Type B pancreatic cell (in vitro differentiated cells): ENCODE measurements around the gene ATP8A2. TPM values are rescaled to one million over a fixed set of nuclear protein-coding genes. Genes with fewer than 3 reads are reported as not detected.
"Not testable (repeated sequence)": the region's sequence is repeated elsewhere in the genome, so short reads cannot be mapped to it uniquely, and the experiment has no call there.

ENCODE experiments used
- DNase-seq: peaks from one replicate; pipeline ENCODE4 v3.0.0; 2021; ENCODE audit warnings: mixed read lengths; ENCODE audit not compliant: unreplicated experiment; ENCODE audit errors: extremely low spot score
- H3K27ac Mint-ChIP-seq: 2 replicates; pipeline ENCODE4 v1.8.0; 2021; ENCODE audit warnings: mild to moderate bottlenecking, mixed read lengths
- H3K27me3 Mint-ChIP-seq: 2 replicates; pipeline ENCODE4 v1.8.0; 2021; ENCODE audit warnings: mixed read lengths
- H3K36me3 Mint-ChIP-seq: 2 replicates; pipeline ENCODE4 v1.8.0; 2021; ENCODE audit warnings: mixed read lengths
- H3K4me1 Mint-ChIP-seq: one replicate; pipeline ENCODE4 v1.8.0; 2021; ENCODE audit warnings: mixed read lengths; ENCODE audit not compliant: unreplicated experiment
- H3K4me3 Mint-ChIP-seq: 2 replicates; pipeline ENCODE4 v1.8.0; 2021; ENCODE audit warnings: mild to moderate bottlenecking, mixed read lengths
- H3K9me3 Mint-ChIP-seq: 2 replicates; pipeline ENCODE4 v1.8.0; 2021; ENCODE audit warnings: mixed read lengths
- total RNA-seq: library from RNA; stranded (reverse); gene quantifications from 2 replicates; pipeline ENCODE4 v1.2.1, GENCODE V29; 2021; ENCODE audit warnings: low replicate concordance
- TF ChIP-seq, protein P1 (sequence below): fragments of 200-600 bp; sonication (generic); conservative IDR thresholded peaks from 2 replicates; pipeline ENCODE4 v1.5.0; 2021; ENCODE audit warnings: antibody characterized with exemption, mild to moderate bottlenecking

Gene ATP8A2
- total RNA-seq, 1 donor from 2014 or later = 13.8 TPM

DNA sequence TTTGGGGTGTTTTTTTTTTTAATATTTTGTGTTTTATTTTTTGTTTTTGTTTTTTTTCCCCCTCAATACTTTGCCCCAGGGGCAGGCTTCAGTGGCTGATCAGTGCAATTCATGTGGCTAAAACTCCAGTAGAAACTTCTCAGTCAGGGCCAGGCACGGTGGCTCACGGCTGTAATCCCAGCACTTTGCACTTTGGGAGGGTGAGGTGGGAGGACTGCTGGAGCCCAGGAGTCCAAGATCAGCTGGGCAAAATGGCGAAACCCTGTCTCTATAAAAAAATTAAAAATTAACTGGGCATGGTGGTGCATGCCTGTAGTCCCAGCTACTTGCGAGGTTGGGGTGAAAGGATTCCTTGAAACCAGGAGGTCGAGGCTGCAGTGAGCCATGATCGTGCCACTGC lies 17.4 kb upstream of the ATP8A2 start:
- Mint-ChIP-seq H3K36me3 (no peaks in the 10 kb centered on the region), H3K27me3 (peaks cover 8% of the 10 kb centered on the region), H3K9me3 (no peaks in the 10 kb centered on the region), H3K4me3 (no peak overlapping the region), H3K4me1 (no peaks in the 10 kb centered on the region), H3K27ac (no peak overlapping the region)
- no peak for DNase-seq
- TF ChIP-seq, protein P1, sequence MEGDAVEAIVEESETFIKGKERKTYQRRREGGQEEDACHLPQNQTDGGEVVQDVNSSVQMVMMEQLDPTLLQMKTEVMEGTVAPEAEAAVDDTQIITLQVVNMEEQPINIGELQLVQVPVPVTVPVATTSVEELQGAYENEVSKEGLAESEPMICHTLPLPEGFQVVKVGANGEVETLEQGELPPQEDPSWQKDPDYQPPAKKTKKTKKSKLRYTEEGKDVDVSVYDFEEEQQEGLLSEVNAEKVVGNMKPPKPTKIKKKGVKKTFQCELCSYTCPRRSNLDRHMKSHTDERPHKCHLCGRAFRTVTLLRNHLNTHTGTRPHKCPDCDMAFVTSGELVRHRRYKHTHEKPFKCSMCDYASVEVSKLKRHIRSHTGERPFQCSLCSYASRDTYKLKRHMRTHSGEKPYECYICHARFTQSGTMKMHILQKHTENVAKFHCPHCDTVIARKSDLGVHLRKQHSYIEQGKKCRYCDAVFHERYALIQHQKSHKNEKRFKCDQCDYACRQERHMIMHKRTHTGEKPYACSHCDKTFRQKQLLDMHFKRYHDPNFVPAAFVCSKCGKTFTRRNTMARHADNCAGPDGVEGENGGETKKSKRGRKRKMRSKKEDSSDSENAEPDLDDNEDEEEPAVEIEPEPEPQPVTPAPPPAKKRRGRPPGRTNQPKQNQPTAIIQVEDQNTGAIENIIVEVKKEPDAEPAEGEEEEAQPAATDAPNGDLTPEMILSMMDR = no peak

DNA sequence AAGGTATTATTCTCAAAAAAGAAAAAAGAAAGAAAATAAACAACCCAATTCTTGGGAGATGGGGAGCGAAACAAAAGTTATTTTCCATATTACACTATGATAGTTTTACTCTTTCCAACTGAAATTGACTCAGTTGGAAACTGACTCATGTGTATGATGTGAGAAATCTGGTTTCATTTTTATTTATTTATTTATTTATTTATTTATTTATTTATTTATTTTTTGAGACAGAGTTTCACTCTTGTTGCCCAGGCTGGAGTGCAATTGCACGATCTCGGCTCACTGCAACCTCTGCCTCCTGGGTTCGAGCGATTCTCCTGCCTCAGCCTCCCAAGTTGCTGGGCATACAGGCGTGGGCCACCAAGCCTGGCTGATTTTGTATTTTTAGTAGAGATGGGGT lies 11.3 kb upstream of the ATP8A2 start:
- H3K36me3 Mint-ChIP-seq, DNase-seq, H3K27ac Mint-ChIP-seq, H3K27me3 Mint-ChIP-seq, H3K9me3 Mint-ChIP-seq, H3K4me1 Mint-ChIP-seq, H3K4me3 Mint-ChIP-seq: not testable (repeated sequence)

DNA sequence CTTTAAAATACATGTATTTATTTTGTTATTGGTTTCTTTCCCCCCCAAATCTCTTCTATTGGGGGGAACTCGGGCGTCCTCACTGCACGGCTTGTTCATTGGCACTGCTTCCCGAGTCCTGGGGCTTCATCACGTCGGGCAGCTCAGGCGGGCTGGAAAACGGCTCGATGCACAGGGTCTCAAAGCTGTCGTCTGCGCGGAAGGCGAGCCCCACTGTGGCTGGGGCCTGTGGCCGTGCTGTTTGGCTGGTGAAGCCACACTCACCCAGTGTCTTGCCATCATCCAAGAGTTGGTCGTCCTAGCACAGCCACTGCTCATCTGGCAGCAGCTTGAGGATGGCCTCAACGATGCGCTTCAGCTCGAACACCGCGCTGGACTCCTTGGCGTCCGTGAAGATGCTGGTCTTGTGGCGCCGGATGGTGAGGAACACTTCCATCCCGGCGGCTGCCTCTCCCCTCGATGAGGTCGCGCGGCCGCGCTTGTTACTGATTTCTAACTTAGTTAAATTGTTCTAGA lies 6.0 kb upstream of the ATP8A2 start:
- Mint-ChIP-seq H3K9me3 (no peaks in the 10 kb centered on the region), H3K4me3 (no peak overlapping the region), H3K27ac (no peak overlapping the region), H3K27me3 (peaks cover 35% of the 10 kb centered on the region), H3K4me1 (no peaks in the 10 kb centered on the region), H3K36me3 (no peaks in the 10 kb centered on the region)
- DNase-seq = no peak
- TF ChIP-seq, protein P1 = no peak

DNA sequence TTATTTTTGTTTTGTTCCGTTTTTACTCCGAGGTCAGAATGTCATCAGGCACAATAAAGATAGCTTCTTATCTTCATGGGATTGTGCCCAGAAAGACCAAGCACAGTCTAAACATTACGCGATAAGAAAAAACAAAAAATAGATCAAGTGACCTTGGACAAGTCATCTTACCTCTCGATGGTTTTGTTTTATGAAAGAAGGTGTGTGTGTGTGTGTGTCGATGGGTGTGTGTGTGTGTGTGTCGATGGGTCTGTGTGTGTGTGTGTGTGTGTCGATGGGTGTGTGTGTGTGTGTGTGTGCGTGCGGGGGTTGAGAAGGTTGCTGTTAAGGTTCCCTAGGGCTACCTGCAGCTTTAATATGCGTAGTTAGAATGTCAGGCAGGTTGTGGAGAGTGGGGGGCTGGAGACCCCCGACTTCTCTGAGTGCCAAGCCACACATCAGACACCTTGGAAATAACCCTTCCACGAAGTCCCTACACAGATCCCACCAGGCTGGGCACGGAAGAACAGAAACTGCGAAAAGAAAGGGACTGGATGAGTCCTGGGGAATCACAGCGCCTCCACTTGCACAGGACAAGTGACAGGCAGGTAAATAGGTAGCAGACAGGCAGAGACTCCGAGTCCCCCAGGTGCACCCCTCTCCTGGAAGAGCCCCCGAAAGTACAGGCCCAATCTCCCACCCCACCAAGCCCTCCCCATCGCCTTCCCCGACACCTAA lies 458 bp upstream of the ATP8A2 start:
- Mint-ChIP-seq H3K4me1 (peaks cover 8% of the 10 kb centered on the region), H3K27ac (peak overlapping the region; percentile 82), H3K36me3 (no peaks in the 10 kb centered on the region), H3K9me3 (no peaks in the 10 kb centered on the region), H3K27me3 (peaks cover 82% of the 10 kb centered on the region), H3K4me3 (peak overlapping the region; percentile 92)
- TF ChIP-seq, protein P1 = no peak
- DNase-seq = no peak

DNA sequence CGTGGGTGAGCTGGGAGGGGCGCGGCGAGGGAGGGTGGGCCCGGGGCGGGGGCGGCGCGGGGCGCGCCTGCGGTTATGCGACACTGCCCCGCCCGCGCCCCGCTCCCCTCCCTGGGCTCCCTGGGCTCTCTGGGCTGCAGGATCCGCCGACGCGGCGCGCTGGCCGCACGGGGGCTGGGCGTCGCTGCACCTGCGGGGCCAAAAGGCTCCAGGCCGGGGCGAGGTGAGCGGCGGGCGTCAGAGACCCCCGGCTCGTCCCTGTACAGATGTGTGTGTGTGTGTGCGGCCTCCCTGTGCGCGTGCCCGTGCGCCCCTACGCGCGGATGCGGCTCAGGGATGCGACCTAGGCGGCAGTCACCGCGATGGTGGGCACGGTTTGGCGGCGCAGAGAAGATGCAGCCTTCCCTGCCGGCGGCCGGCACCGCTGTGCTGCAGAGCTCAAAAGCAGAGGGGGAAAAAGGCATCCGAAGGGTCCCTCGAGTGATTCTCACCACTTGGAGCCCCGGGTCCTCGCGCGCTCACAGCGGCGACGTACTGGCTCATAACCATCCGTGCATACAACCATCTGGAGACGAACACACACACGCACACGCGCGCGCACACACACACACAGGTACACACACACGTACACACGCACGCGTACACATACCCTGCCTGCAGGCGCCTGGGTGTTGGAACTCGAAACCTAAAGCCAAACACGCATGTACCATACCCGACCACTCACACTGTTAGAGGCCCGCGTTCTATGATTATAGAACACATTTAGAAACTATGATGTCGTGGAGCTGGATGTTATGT lies 709 bp downstream of the ATP8A2 start:
- Mint-ChIP-seq H3K27ac (peak overlapping the region; percentile 17), H3K36me3 (no peaks in the 10 kb centered on the region), H3K4me1 (peaks cover 8% of the 10 kb centered on the region), H3K27me3 (peaks cover 75% of the 10 kb centered on the region), H3K9me3 (no peaks in the 10 kb centered on the region), H3K4me3 (peak overlapping the region; percentile 75)
- TF ChIP-seq, protein P1 = no peak
- no peak for DNase-seq
